Neural crest cell (in vitro differentiated cells): ENCODE results near the gene IGFN1. TPM values are rescaled to one million over a fixed set of nuclear protein-coding genes. Genes with fewer than 3 reads are reported as not detected.

Source experiments
- DNase-seq: peaks from one replicate; pipeline ENCODE4 v3.0.0; 2021; ENCODE audit warnings: low read depth, mixed read lengths, low spot score
- H3K27ac Mint-ChIP-seq: one replicate; pipeline ENCODE4 v1.8.0; 2021; ENCODE audit warnings: mild to moderate bottlenecking, mixed read lengths; ENCODE audit not compliant: unreplicated experiment
- H3K27me3 Mint-ChIP-seq: 2 replicates; pipeline ENCODE4 v1.8.0; 2021; ENCODE audit warnings: low read depth, mild to moderate bottlenecking, mixed read lengths
- H3K36me3 Mint-ChIP-seq: 2 replicates; pipeline ENCODE4 v1.8.0; 2021; ENCODE audit warnings: low read depth, mild to moderate bottlenecking, mixed read lengths
- H3K4me1 Mint-ChIP-seq: 2 replicates; pipeline ENCODE4 v1.8.0; 2021; ENCODE audit warnings: mixed read lengths
- H3K4me3 Mint-ChIP-seq: one replicate; pipeline ENCODE4 v1.8.0; 2021; ENCODE audit warnings: mild to moderate bottlenecking, mixed read lengths
- H3K9me3 Mint-ChIP-seq: 2 replicates; pipeline ENCODE4 v1.8.0; 2021; ENCODE audit warnings: mixed read lengths
- CTCF ChIP-seq: fragments of 200-600 bp; sonication (generic); conservative IDR thresholded peaks from 2 replicates; pipeline ENCODE4 v1.5.0; 2021; ENCODE audit warnings: antibody characterized with exemption, mild to moderate bottlenecking
- total RNA-seq: library from RNA; stranded (reverse); gene quantifications from 2 replicates; pipeline ENCODE4 v1.2.1, GENCODE V29; 2021

The IGFN1 gene
- total RNA-seq, 1 donor from 2014 or later: not detected

DNA sequence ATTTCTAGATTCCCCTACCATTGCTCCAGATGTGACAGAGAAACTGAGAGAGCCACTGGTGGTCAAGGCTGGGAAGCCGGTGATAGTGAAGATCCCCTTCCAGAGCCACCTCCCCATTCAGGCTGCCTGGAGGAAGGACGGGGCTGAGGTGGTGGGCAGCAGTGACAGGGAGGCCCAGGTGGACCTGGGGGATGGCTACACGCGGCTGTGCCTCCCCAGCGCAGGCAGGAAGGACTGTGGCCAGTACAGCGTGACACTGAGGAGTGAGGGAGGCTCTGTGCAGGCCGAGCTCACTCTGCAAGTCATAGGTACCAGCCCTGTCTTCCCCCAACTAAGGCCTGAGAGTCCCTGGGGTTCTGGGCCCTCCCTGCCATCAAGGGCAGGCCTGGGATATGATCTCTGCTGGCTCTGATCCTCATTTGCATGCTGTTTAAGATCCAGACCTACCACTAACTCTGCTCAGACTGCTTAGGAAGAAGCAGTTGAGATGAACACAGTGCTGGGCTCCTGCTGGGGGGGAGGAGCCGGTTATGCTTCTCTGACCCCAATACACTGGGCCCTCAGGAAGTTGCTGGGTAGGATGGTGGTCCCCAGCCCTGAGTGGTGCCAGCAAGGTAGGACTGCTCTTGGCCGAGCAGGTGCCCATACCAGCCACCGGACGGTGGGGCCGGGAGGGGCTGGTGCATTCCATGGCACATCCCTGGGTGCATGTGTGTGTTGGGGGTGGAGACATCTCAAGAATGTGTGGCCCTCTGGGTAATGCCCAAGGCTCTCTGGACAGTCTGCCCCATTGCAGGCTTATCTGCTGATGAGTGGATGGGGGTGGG lies 25.1 kb downstream of the IGFN1 start:
- no peaks in the 10 kb centered on the region for H3K4me1 Mint-ChIP-seq
- DNase-seq: no peak
- H3K9me3 Mint-ChIP-seq: no peaks in the 10 kb centered on the region
- peak overlapping the region; percentile 22 for H3K27ac Mint-ChIP-seq
- no peak for TF ChIP-seq CTCF
- H3K4me3 Mint-ChIP-seq: no peak overlapping the region
- peaks cover 11% of the 10 kb centered on the region for H3K27me3 Mint-ChIP-seq
- H3K36me3 Mint-ChIP-seq: no peaks in the 10 kb centered on the region

- TF ChIP-seq CTCF: no peak
- Mint-ChIP-seq H3K4me3 (no peak overlapping the region), H3K27ac (no peak overlapping the region), H3K27me3 (peaks cover 3% of the 10 kb centered on the region), H3K9me3 (no peaks in the 10 kb centered on the region), H3K4me1 (no peaks in the 10 kb centered on the region), H3K36me3 (no peaks in the 10 kb centered on the region)
- DNase-seq: no peak
These were observed 25.9 kb downstream of the IGFN1 start for GRCh38 chr1:201216395-201217085.

DNA sequence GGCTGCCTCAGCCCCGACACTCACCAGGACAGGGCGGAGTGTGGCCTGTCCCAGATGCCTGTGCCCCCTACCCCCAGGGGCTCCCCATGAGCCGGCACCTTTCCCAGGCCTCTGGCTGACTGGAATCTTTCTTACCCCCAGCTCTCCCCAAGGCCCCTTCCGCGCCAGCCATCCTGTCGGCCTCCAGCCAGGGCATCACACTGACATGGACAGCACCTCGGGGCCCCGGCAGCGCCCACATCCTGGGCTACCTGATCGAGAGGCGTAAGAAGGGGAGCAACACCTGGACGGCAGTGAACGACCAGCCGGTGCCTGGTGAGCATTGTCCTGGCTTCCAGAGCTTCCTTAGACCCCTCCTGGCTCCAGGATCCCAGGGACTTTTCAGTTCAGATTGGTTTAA lies 26.5 kb downstream of the IGFN1 start:
- Mint-ChIP-seq H3K9me3 (no peaks in the 10 kb centered on the region), H3K27ac (no peak overlapping the region), H3K36me3 (no peaks in the 10 kb centered on the region), H3K4me3 (no peak overlapping the region), H3K27me3 (no peaks in the 10 kb centered on the region), H3K4me1 (no peaks in the 10 kb centered on the region)
- no peak for DNase-seq
- no peak for TF ChIP-seq CTCF

DNA sequence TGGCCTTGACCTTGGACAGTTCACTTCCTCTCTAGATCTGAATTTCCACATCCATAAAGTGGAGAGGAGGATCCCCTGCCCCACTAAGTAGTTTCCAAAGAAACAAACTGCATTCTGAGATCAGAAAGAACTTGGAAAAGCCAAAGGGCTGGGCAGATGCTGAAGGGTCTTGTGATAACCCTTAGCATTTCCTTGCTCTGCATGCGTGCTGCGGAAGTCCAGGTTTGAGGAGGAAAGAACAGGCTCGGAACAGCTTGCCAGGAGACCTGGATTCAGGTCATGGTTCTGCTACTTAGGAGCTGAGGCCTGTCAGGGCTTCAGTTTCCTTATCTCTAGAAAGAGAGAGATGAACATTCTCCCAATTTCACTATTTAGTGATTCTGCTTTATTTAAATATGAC lies 27.2 kb downstream of the IGFN1 start:
- DNase-seq: no peak
- Mint-ChIP-seq H3K27ac (no peak overlapping the region), H3K4me1 (peaks cover 2% of the 10 kb centered on the region), H3K36me3 (no peaks in the 10 kb centered on the region), H3K4me3 (no peak overlapping the region), H3K27me3 (no peaks in the 10 kb centered on the region), H3K9me3 (no peaks in the 10 kb centered on the region)
- no peak for TF ChIP-seq CTCF

GRCh38 chr1:201218409-201218808 lies 27.8 kb downstream of the IGFN1 start:
- DNase-seq: no peak

More at GRCh38 chr1:201218409-201218808, 27.8 kb downstream of the IGFN1 start:
- no peak overlapping the region for H3K27ac Mint-ChIP-seq
- H3K4me3 Mint-ChIP-seq: no peak overlapping the region
- no peaks in the 10 kb centered on the region for H3K27me3 Mint-ChIP-seq
- no peak for TF ChIP-seq CTCF
- H3K36me3 Mint-ChIP-seq: no peaks in the 10 kb centered on the region
- H3K9me3 Mint-ChIP-seq: no peaks in the 10 kb centered on the region
- peaks cover 3% of the 10 kb centered on the region for H3K4me1 Mint-ChIP-seq
